GM21390 (cell line): ENCODE measurements around the gene RNF212.
"Not testable (repeated sequence)": the region's sequence is repeated elsewhere in the genome, so short reads cannot be mapped to it uniquely, and the experiment has no call there.

Source experiments
- ATAC-seq: cut with Tn5 transposase; IDR thresholded peaks from one replicate; pipeline ENCODE4 v1.9.1; 2021; ENCODE audit not compliant: unreplicated experiment

Gene RNF212

DNA sequence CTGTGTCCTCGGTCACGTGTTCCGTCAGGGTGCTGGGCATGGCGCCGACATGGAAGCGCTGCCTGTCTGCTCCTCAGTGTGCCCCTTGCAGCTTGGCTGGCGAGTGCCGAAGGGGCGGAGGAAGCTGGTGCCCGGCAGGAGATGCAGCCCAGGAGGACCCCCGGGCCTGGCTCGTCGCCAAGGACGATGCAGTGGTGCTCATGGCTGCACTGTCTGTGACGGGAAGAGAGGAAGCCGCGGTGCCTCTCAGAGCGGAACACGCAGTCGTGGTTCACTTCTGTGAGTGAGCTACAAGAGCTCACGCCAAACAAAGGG lies 63.8 kb downstream of the RNF212 start:
- no peak for ATAC-seq

DNA sequence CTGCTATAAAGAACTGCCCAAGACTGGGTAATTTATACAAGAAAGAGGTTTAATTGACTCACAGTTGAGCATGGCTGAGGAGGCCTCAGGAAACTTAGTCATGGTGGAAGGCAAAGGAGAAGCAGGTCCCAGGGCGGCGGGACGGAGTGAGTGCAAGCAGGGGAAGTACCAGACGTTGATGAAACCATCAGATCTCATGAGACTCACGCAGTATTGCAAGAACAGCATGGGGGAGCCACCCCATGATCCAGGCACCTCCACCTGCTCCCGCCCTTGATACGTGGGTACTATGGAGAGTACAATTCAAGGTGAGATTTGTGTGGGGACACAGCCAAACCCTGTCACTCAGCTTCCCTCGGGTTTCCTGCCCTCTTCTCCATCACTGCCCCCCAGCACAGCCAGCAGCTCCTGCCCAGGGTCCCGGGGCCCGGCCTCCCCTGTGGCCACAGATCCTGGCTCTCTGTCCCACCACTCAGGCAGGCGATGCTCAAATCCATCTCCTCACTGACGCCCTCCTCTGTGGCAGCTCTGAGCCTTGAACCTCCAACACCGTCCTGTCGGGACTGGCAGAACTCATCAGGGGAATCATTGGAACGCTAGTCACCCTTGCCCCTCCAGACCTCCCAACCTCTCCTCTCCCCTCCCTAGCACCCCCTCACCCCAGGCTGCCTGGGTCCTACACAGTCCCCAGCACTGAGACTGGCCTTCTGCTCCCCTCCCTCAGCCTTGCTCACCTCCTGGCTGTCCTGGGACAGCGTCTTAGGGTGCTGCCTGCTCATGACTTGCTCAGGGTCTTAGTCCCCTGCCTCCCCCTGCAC lies 64.4 kb downstream of the RNF212 start:
- no peak for ATAC-seq

DNA sequence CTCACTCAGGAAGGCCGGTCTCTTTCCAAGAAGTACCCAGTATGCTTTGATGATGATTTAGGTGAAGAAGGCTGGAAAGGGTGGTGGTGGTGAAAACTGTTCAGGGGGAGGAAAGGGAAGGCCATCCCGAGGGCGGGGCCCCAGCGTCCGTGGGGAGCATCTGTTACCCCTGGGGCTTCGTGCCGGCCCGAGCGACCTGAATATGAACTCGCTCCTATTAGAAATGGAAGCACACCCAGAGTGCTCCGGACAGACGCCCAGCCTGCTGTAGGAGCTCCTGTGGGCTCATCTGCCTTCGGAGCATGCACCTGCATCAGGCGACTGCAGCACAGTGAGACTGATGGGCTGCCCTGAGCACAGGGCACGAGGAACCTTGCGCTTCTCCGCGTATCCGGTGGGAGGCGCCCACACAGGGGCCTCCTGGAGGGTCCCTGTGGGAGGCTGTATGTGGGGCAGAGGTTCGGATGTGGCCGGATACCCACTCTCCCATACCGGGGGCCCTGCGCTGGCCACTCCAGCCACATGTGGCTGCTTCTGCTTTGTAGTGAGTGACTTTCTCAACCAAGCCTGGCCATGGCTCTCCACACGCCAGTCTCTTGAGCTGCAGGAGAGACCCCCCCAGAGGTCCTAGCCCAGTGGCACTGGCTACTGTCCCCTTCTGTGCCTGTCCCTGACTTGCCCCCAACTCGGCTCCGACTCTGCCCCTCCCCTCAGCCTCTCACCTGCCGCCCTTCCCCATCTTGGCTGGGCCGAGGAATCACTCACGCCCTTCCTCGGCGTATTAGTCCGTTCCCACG lies 65.2 kb downstream of the RNF212 start:
- ATAC-seq, result no peak

DNA sequence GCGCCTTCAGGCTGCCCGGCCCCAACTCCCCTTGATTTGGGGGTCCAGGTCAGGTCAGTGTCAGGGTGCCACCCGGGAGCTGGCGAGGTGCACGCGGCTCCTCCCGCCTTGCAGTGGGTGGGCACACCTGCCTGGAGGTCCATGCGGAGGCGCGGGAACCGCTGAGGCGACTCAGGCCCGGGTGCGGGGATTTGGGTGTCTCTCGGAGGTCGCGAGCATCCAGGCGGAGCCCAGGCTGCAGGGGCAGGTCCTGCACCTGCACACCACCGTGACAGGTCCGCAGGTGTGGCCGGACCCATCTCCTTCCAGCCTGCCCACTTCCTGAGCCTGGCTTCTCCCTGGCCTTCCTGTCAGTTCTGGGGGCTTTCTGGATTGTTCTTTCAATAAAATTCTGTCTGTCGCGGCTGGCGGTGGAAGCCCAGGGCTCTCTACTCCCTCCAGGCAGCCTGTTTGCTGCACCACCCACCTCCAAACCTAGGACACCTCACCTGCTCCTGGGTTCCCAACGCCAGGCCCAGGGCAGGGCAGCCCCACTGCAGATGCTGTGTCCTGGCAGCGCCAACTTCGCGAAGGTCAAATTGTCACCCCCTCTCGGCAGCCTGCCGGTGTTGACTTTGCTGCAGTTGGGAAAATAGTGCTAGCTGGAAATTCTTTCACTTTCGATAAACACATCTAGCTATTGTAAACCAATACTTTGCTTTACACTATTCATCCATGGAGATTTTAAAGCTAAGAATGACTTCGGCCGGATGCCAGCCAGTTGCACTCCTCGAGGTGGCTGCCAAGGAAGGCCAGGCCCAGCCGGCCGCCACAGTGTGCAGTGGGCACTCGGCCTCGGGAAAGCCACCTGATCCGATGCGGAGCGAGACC lies 66.0 kb downstream of the RNF212 start:
- ATAC-seq, result no peak

DNA sequence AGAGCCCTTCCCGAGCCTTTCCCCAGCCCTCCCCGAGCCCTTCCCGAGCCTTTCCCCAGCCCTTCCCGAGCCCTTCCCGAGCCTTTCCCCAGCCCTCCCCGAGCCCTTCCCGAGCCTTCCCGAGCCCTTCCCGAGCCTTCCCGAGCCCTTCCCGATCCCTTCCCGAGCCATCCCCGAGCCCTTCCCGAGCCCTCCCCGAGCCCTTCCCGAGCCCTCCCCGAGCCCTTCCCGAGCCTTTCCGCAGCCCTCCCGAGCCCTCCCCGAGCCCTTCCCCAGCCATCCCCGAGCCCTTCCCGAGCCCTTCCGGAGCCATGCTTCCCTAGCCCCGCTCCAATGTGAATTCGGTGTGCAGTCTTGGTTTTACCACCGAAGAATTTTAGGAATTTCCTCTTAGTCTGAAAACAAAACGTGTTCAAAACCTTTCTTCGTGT lies 66.8 kb downstream of the RNF212 start:
- not testable (repeated sequence) for ATAC-seq

DNA sequence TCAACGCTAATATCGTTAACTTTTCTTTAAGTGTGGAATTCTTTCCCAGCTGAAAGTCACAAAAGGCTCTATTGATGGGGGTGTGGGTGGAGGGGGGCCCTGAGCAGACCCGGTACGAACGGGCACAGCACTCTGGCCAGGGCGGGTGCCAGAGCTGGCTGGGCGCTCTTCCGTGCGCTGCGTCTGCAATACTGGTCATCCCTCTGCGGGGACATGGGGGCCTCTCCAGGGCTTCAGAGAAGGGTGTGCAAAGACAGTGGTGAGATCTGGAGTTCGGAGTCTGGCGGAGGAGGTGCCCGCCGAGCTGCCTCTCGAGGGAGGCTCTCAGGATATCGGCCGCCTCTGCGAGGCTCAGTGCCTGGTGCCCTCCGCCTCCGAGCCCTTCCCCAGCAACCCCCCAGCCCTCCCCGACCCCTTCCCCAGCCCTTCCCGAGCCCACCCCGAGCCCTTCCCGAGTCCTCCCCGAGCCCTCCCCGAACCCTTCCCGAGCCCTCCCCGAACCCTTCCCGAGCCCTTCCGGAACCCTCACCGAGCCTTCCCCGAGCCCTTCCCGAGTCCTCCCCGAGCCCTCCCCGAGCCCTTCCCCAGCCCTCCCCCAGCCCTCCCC lies 67.7 kb downstream of the RNF212 start:
- ATAC-seq, result no peak

DNA sequence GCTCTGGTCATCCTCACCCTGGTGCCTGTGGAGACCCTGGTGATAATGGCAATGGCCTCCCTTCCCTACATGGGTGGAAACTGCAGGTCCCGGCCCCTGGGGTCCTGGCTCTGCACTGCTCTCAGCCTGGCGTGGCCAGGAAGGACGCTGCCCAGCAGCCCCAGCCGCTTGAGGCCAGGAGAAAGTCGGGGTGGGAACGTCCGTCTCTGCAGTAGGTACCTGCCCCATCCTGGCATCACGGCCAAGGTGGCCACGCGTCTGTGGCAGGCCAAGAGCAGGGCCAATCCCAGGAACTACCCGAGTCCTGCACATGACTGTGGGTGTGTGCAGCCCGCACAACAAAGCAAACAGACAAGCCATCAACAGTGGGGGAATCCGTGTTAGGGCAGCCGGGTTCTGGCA lies 68.2 kb downstream of the RNF212 start:
- ATAC-seq, result no peak

DNA sequence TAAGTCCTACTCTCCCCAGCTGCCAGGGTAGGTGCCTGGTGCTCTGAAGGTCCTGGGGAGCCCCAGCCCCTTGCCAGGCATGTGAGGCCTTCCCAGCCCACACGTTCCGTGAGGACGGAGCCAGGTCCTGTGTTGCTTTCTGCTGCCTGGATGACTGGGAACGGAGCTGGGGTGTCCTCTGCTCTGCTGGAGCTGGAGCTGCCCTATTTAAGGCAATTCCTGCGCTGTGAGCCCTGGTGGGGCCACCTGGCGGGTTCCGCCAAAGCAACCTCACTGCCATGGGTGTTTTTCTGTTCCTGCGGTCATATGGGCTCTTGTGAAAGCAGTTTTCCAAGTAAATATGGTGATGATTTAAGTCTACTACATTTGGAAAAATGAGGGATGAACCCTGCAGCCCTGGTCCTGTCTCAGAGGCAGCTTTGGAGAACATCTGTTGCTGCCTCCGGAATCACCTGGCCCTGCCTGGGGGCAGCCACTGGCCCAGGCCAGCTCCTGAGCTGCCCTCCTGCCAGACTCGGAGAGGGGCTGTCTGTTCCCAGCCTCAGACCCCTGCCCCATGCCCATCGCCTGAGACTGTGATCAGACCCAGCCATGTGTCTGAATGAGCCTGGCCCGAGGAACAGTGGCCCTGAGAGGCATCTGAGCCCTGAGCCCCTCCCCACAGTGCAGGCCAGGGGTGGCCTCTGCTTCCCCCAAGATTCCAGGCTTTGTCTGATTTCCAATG lies 68.7 kb downstream of the RNF212 start:
- ATAC-seq, result no peak

DNA sequence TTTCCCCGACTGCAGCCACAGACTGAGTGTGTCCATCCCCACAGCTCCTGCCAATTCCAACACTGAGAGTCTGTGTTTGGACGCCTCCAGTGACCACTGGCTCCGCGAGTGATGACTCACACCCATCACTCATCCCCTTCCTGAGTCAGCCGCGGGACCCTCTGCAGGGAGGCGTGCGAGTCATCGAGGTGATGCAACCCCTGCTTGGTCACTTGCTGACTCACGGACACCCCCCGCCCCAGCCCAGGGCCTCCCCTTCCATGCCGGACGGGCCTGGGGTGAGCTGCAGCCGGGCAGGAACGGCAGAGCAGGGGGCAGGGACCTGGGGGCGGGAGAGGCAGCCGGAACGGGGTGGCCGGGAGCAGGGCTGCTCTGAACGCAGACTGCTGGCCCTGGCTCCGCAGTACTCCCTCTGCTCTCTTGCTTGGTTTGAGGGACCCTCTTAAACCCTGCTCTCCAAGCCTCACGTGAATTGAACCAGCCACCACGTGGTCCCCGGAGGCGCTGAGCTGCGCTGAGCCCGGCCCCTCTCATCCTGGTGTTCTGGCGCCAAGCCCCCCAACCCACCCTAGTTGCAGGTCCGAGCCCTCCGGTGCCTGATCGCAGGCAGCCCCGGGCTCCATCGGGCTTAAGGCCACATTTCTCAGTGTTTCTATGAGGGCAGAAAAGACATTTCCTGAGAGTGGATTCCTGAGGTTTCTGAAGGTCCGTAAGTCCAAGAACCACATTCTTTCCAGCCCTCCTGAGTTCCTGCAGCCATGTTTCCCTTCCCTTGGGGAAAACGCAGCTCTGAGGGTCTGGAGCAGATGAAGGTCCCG lies 69.5 kb downstream of the RNF212 start:
- ATAC-seq, result no peak

DNA sequence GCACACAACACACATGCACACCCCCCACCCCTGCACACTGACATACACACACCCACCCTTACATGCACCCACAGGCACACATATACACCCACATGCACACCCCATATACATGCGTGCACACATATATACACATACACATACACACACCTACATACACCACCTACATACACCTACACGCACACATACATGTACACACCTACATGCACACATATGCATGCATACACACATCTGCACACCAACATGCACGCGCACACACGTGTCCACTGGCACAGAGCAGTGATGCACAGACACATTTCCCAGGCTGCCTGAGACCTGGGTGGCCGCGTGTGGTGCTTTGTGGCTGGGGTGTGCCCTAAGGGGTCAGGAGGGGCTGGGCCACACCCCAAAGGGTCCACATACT lies 70.2 kb downstream of the RNF212 start:
- ATAC-seq, result no peak

DNA sequence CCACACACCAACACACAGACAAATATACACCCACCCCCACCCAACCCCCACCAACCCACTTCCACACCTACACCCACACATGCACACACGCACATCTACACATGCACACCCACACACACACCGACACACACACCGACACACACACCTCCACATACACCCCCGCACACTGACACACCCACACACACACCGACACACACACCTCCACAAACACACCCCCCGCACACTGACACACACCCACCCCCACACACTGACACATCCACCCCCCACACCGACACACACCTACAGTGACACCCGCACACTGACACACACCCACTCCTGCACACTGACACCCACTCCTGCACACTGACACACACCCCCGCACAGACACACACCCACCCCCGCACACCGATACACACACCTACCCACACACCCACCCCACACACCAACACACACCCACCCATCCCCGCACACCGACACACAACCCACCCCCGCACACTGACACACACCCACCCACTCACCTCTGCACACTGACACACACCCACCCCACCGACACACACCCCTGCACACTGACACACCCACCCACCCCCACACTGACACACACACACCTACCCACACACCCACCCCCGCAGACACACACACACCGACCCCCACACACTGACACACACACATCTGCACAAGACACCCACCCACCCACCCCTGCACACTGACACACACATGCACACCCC lies 70.9 kb downstream of the RNF212 start:
- ATAC-seq, result no peak

DNA sequence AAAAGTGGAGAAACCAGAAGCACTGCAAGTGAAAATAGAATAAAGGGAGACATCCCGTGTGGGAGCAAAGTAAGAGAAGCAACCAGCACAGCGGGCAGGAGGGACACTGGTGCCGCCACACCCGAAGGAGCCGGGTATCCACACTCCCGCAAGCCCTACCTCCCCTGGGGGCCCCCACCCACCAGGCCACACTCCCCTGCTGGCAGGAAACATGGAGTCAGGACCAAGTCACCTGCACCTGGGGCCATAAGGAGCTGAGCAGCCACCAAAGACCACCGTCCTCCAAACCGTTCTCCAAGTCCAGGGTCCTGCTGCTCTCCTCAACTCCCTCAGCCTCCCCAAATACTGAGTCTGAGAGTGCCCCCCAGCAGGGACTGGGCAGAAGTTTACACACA lies 71.4 kb downstream of the RNF212 start:
- no peak for ATAC-seq

DNA sequence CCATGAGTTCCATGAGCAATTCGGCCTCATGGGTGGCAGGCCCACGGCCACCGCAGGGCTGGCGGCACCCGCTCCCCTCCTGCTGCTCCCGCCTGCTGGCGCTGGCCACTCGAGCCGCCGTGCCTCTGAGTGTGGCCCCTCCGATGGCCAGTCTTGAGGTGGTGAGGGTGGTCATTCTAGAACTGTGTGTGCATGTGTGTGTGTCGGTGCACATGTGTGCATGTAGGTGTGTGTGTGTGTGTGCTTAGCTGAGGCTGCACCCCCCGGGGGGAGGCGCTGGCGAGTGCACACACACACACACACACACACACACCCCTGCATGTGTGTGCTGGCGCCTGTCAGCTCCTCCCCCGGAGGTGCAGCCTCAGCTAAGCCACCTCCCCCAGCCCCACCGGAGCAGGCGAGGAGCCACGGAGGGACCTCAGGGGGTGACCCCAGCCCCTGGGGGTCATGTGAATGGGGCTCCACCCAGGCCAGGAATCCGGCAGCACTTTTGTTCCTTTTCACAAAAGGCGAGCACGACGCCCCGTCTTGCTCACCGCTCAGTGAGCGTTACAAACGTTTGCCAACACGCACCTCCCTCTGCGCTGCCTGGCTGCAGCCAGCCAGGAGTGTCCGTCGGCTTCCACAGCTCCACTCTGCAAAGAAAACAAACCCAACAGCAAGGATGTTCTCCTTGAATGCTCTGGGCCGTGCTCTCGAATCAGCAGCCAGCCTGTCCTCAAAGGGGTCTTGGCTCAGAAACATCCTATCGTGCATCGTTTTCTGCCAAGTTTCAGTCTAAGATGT lies 72.0 kb downstream of the RNF212 start:
- ATAC-seq, result no peak

DNA sequence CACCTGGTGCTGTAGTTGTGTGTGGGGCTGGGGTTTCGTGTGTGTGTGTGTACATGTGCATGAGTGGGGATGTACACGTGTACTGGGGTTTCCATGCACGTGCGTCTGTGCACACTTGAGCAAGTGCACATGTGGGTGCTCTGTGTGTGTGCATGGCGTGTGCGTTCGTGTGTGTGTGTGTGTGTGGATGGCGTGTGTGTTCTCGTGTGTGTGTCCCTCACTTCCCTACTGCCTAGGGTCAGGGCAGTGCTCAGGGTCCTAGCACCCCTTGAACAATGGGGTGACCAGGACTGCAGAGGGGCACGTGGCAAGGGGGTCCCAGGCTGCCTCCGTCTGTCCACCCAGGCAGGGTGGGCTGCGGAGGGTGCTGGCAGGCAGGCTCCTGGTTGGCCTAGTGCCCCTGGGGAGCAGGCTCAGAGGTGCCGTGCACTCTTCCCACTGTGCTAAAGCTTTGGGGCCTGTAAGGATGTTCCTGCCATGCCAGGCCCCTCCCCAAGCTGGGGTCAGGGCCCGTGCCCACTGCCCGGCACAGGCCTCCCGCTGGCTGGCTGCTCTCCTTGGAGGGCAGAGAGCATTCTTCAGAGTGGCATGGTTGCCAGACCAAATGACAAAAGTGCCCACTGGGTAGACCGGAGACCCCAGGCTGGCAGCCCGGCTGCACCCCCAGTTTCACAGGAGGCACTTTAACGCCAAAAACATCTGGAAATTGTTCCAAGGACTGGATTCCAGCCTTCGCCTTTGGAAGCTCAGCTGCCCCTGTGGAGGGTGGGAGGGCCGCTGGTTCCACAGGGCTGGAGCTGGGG lies 72.8 kb downstream of the RNF212 start:
- no peak for ATAC-seq

DNA sequence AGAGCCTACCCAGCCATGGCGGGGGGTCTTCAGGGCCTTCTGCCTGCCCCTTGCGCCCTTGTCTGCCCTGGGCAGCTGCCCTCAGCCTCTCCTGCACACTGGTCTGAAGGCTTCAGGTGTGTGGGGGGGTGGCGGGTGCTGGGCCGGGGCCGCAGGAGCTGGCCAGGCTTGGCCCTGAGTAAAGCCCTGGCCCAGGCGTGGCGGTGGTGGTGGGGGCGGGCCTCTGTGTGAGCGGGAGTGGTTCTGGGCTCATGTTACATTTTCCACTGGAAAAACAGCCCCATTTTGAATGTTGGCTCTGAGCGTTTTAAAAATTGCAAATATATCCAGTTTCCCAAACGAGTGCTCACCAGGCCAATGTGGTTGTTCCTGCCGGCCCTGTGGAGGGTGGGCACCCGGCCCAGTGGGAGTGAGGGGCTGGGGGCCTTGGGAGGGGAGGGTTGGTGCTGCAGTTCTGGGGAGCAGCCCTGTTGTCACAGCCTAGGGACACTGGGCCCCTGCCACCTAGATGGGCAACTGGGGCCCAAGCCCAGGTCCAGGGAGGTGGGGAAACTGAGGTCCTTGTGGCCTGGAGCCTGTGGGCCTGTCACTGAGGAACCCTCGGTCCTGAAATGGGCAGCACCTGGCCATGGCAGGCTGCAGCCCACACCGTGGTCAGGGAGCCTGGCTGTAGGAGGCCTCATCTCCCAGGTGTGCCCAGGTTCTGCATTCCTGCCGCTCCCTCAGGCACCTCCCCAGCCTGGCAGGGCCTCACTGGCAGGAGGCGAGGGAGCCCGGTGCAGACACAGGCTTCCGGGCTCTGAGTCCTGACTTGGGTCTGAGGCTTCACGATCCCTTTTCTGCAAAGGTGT lies 73.6 kb downstream of the RNF212 start:
- no peak for ATAC-seq

DNA sequence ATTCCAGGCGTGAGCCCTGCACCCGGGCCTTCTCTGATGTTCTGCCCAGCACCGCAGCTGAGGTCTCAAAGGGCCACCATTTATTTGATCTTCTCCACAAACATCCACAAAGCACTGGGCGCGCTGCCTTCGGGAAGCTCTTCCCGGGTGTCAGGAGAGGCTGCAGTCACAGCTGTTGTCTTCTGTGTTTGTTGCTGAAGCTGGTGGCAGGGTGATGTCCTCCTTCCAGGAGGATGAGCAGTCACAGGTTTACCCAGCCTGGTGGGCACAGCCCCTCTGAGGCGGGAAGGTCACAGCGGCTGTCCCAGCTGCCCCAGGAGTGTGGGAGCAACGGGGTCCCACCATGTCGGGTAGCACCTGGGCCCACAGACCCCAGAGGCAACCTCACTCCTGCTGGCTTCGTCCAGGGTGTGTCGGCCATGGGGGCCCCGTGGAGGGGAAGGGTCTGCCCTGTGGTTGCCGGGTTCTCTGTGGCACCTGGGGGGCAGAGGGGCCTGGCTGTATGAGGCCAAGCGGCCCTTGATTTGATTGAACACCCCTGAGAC lies 74.3 kb downstream of the RNF212 start:
- ATAC-seq, result no peak
